Measurements from ENCODE around the gene GLP2R.

DNA sequence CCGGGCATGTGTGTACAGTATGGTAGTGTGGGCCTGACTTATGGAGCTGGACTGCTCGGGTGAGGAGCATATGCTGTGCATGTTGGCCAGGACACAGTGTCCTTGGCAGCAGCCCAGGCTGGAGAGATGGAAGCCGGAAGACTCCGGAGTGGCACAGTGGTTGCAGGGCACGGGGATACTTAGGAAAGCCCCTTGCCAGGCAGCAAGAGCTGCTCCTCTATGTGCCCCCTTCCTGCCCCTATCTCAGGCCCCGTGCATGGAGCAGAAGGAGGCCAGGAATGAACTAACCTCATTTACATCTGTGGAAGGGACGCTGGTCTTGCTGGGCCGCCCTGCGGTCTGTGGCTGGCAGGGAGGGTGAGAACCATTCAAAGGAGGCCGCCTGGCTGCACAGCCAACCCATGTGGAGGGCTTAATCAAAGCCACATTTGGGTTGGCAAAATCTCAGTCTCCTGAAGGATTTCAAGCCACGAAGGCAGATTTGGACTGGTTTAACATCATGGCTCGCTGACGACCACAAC is 111.6 kb downstream of the GLP2R start:
- TF ChIP-seq, protein P1, sequence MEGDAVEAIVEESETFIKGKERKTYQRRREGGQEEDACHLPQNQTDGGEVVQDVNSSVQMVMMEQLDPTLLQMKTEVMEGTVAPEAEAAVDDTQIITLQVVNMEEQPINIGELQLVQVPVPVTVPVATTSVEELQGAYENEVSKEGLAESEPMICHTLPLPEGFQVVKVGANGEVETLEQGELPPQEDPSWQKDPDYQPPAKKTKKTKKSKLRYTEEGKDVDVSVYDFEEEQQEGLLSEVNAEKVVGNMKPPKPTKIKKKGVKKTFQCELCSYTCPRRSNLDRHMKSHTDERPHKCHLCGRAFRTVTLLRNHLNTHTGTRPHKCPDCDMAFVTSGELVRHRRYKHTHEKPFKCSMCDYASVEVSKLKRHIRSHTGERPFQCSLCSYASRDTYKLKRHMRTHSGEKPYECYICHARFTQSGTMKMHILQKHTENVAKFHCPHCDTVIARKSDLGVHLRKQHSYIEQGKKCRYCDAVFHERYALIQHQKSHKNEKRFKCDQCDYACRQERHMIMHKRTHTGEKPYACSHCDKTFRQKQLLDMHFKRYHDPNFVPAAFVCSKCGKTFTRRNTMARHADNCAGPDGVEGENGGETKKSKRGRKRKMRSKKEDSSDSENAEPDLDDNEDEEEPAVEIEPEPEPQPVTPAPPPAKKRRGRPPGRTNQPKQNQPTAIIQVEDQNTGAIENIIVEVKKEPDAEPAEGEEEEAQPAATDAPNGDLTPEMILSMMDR (IDR thresholded peaks at IDR 0.05) = no peak
- no peak for TF ChIP-seq EP300 (IDR thresholded peaks at IDR 0.05; ENCODE audit: low read depth)
